HepG2 (cell line): ENCODE measurements around the gene NTM.

ENCODE experiments used
- EHMT2 ChIP-seq: fragments of 200-600 bp; sonication (generic); IDR thresholded peaks from 2 replicates; pipeline ENCODE4 v1.7.0; 2017; ENCODE audit warnings: antibody characterized with exemption, low read depth, low read length, borderline replicate concordance
- EZH2 ChIP-seq: conservative IDR thresholded peaks from 2 replicates; pipeline ENCODE4 v1.6.1; 2012; ENCODE audit warnings: mild to moderate bottlenecking, low read depth, low read length, moderate library complexity
- FOXP1 ChIP-seq, 2 experiments: fragments of 450-650 bp in 1 of 2; IDR thresholded peaks; 2 replicates each; pipeline ENCODE4 v1.6.1; 2017 to 2018; ENCODE audit warnings: antibody characterized with exemption in 1 of 2
- LCORL ChIP-seq, 2 experiments: fragments of 450-650 bp in 1 of 2; sonication (generic) in 1 of 2; formaldehyde crosslinking in 1 of 2; IDR thresholded peaks; 2 replicates each; pipeline versions ENCODE4 v1.5.0 to v1.6.1; 2017 to 2020; ENCODE audit warnings: antibody characterized with exemption in 1 of 2, missing genetic modification reagents in 1 of 2
- NPAS2 ChIP-seq: sonication (generic); formaldehyde crosslinking; IDR thresholded peaks from 2 replicates; pipeline ENCODE4 v1.8.0; 2022; ENCODE audit warnings: mild to moderate bottlenecking, missing genetic modification reagents, borderline replicate concordance
- ZFP36 ChIP-seq: fragments of 150-350 bp; IDR thresholded peaks from 2 replicates; pipeline ENCODE4 v1.6.1; 2018; ENCODE audit warnings: borderline replicate concordance, low read length, low read depth; ENCODE audit not compliant: partially characterized antibody
- ZNF30 ChIP-seq: sonication (generic); formaldehyde crosslinking; IDR thresholded peaks from 2 replicates; pipeline ENCODE4 v1.5.0; 2020; ENCODE audit warnings: mild to moderate bottlenecking, missing genetic modification reagents
- TF ChIP-seq, protein P1 (sequence below): IDR thresholded peaks from 2 replicates; pipeline ENCODE4 v1.6.1; 2012; ENCODE audit warnings: inconsistent platforms
- TF ChIP-seq, protein P2 (sequence below): sonication (generic); formaldehyde crosslinking; IDR thresholded peaks from 2 replicates; pipeline ENCODE4 v1.8.1; 2023; ENCODE audit warnings: missing genetic modification reagents, inconsistent platforms, borderline replicate concordance

DNA sequence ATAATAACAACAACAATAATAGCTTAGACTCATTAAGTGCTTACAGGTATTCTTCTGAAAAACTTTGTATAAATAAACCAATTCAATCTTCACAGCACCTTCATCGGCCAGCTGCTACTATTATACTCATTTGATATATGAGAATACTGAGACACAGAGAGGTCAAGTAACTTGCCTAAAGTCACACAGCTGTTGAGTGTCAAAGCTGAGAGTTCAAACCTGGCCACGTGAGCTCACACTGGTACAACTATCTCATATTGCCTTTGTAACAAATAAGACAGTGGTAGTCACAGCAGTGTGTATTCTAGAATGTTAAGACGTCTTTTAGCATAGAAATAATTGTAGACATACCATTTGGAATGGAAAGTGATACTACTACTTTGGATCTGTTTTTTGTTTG lies 268.5 kb downstream of the NTM start:
- TF ChIP-seq, protein P1, sequence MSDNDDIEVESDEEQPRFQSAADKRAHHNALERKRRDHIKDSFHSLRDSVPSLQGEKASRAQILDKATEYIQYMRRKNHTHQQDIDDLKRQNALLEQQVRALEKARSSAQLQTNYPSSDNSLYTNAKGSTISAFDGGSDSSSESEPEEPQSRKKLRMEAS: no peak
- TF ChIP-seq EHMT2 (no peak), ZFP36 (no peak), EZH2 (no peak), FOXP1 (IDR thresholded peaks at IDR 0.05) (no peak), FOXP1 (CRISPR knock-in tag; IDR thresholded peaks at IDR 0.05) (no peak), ZNF30 (no peak), LCORL (IDR thresholded peaks at IDR 0.05) (no peak), LCORL (CRISPR knock-in tag; IDR thresholded peaks at IDR 0.05) (no peak), NPAS2 (no peak)
- TF ChIP-seq, protein P2, sequence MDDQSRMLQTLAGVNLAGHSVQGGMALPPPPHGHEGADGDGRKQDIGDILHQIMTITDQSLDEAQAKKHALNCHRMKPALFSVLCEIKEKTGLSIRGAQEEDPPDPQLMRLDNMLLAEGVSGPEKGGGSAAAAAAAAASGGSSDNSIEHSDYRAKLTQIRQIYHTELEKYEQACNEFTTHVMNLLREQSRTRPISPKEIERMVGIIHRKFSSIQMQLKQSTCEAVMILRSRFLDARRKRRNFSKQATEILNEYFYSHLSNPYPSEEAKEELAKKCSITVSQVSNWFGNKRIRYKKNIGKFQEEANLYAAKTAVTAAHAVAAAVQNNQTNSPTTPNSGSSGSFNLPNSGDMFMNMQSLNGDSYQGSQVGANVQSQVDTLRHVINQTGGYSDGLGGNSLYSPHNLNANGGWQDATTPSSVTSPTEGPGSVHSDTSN (CRISPR knock-in tag): no peak
